ENCODE results near the gene PRSS57. TPM values are rescaled to one million over a fixed set of nuclear protein-coding genes. Genes with fewer than 3 reads are reported as not detected.

Gene PRSS57
- total RNA-seq, 8 experiments from 2014 or later = 0.11 to 0.90 (median 0.47) TPM; not detected in 4

DNA sequence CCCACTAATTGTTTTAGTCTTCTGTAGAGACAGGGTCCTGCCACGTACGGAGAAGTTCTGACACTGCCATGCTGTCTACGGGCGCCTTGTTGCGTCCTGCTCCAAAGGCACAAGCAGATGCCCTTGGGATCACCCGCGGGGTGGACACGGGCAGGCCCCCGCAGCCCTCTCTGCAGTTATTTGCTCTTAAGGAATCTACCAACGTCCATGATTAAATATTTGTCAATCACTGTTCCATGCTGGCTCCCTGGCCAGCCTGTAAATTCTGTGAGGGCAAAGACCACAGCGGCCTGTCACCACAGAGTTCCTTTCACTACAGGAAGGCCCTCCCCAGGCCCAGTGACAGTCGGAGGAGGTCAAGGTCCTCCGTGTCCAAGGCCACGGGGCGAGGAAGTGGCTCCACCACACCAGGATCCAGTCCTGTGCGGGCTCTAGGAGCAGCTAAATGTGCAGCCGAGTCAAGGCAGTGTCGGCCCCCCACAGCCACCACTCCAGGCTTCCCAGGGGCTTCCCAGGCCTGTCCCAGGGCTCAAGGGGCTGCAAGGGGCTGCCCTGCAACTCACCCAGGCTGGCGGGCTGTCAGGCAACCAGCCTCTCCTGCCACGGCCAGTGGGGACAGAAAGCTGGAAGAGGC, 34.3 kb downstream of the PRSS57 start:
- WGBS, 10 experiments = 80 to 86% (median 83%) methylated on average over 1 to 2 of the region's 20 CpGs; no CpG with 5 or more reads in 7 of the 10 experiments
- Histone ChIP-seq H3K27ac (no peak overlapping the region), H3K4me3 (peak overlapping the region; percentile 66 to 97 (median 90)), H3K4me1 (replicated peaks in 1 of 2) (peaks cover 27 to 35% of the 10 kb centered on the region in 2 donors)
- in situ Hi-C loops (cut with MboI; ENCODE audit: low pct_unique_long_range_greater_than_20kb in 2 of 9, low sequenced_read_pairs in 9 of 9, unreplicated experiment in 9 of 9) = loop anchor here in 5 of 9 experiments (10.0 to 25.0 kb wide), 4 partner anchors 64 to 251 kb away; partner anchors contain the start of genes KISS1R (in 1 of the 5), MISP (in 1 of the 5) and R3HDM4 (in 1 of the 5)
- no peak for ATAC-seq (replicated peaks in 6 of 8)

DNA sequence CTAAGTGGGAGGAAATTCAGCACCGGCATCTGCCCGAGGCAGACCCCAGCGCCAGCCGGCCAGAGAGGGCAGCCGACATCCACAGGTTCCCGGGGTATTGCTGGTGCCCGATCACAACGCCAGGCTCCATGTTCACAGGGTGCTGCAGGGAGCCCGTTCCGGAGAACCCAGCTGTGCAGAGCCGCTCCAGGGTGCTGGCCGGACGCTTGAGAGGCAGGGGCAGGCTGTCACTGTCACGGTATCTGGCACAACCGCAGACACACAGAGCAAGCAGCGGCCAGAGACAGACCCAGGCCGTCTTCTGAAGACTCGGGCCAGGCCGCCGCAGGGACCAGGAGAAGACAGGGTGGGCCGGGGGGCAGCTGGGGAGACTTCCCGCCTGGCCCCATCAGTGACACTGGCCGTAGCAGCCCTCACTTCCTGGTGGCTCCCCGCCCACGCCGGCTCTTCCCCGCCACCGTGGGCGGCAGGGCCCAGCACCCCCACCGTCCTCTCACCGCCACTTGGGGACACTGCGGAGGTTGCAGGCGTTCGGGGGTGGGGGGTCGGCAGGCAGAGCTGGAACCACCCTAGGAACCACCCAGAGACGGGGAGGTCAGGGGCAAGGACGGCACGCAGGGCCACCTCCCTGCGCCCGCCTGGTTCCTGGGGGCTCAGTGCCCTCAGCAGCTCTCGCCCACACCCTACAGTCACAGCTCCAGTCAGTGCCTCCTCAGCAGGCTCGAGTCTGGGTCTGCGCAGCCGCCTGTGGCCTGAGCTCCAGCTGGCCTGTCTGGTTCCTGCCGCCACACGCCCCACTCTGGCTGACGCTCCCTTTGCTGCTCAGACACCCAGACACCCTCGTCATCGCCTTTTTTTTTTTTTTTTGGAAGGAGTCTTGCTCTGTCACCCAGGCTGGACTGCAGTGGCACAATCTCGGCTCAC, 36.1 kb downstream of the PRSS57 start:
- no peak overlapping the region for H3K27ac ChIP-seq
- in situ Hi-C loops (cut with MboI; ENCODE audit: low pct_unique_long_range_greater_than_20kb in 2 of 9, low sequenced_read_pairs in 9 of 9, unreplicated experiment in 9 of 9) = loop anchor here in 2 of 9 experiments (25.0 kb wide), 2 partner anchors 103 to 253 kb away; partner anchors contain the start of genes KISS1R (in 1 of the 2), MISP (in 1 of the 2) and R3HDM4 (in 1 of the 2)
- no peak overlapping the region for H3K4me3 ChIP-seq
- ATAC-seq (replicated peaks in 6 of 8) = peak in 3 of 8 experiments; percentile 30 to 63 (median 52)
- WGBS, 10 experiments = 0 to 88% (median 53%) methylated on average over 1 to 8 of the region's 50 CpGs; no CpG with 5 or more reads in 2 of the 10 experiments
- H3K4me1 ChIP-seq (replicated peaks in 1 of 2) = peaks cover 27 to 29% of the 10 kb centered on the region in 2 donors

DNA sequence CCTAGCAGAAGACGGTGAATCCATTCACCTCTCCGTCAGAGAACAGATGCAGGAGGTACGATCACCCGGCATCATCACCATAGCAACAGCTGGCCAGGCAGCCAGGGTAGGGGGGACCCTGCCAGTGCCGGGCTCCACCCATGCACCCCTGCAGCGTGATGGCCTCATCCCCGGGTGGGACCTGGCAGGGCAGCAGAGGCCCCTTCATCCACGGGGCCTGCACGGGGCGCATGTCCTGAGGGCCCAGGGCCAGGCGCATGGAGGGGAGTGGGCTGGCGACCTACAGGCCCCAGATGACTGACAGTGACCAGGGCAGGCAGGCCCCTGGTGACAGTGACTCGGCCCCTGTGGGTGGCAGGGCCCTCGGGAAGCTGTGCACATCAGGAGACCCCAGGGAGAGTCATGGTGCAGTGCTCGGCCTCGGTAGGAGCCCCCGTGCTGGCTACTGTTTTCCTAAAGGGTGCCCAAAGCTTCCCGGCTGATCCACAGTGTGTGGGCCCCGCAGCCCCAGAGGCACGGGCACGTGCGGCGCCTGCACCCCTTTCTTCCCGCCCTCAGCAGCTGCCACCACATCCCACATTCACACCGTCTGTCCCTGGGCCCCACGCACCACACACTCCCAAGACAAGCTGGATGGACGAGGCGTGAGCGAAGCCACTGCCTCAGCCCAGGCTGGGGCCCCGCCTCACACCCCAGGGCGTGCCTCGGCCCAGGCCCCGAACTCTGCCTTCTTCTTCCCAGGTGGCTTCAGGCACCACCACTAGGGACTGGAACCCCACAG, 37.0 kb downstream of the PRSS57 start:
- Histone ChIP-seq H3K4me1 (replicated peaks in 1 of 2) (peaks cover 21% of the 10 kb centered on the region in 2 donors), H3K27ac (no peak overlapping the region), H3K4me3 (no peak overlapping the region)
- 60 to 85% methylated on average over 1 to 4 of the region's 33 CpGs; no CpG with 5 or more reads in 8 of the 10 experiments for WGBS, 10 experiments
- peak in 4 of 8 experiments; percentile 5 to 30 (median 16) for ATAC-seq (replicated peaks in 6 of 8)
- in situ Hi-C loops (cut with MboI; ENCODE audit: low pct_unique_long_range_greater_than_20kb in 2 of 9, low sequenced_read_pairs in 9 of 9, unreplicated experiment in 9 of 9) = loop anchor here in 2 of 9 experiments (25.0 kb wide), 2 partner anchors 104 to 254 kb away; partner anchors contain the start of genes KISS1R (in 1 of the 2), MISP (in 1 of the 2) and R3HDM4 (in 1 of the 2)

DNA sequence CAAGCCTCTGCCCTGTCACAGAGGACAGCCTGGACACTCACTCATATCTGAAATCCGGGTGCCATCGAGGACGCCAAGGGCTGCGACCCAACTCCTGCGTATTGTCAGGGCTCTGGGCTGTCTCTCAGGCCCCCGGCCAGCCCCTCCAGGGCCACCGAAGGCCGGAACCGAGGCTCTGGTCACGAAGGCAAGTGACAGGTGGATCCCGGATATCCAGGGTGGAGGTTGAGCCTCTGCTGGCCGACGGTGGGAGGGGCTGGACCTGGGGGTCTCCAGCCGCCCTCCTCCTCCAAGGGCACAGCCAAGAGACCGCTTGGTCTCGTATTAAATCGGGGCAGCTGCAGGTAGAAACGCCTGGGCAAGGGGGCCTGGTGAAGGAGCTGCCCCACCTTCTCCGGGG, 37.6 kb downstream of the PRSS57 start:
- H3K4me3 ChIP-seq = no peak overlapping the region
- no peak for ATAC-seq (replicated peaks in 6 of 8)
- no peak overlapping the region for H3K27ac ChIP-seq
- in situ Hi-C loops (cut with MboI; ENCODE audit: low pct_unique_long_range_greater_than_20kb in 2 of 9, low sequenced_read_pairs in 9 of 9, unreplicated experiment in 9 of 9) = loop anchor here in 2 of 9 experiments (25.0 kb wide), 2 partner anchors 105 to 255 kb away; partner anchors contain the start of genes KISS1R (in 1 of the 2), MISP (in 1 of the 2) and R3HDM4 (in 1 of the 2)
- H3K4me1 ChIP-seq (replicated peaks in 1 of 2) = peaks cover 21% of the 10 kb centered on the region in 2 donors
- WGBS, 10 experiments = 79 to 89% methylated on average over 3 to 7 of the region's 19 CpGs; no CpG with 5 or more reads in 8 of the 10 experiments

DNA sequence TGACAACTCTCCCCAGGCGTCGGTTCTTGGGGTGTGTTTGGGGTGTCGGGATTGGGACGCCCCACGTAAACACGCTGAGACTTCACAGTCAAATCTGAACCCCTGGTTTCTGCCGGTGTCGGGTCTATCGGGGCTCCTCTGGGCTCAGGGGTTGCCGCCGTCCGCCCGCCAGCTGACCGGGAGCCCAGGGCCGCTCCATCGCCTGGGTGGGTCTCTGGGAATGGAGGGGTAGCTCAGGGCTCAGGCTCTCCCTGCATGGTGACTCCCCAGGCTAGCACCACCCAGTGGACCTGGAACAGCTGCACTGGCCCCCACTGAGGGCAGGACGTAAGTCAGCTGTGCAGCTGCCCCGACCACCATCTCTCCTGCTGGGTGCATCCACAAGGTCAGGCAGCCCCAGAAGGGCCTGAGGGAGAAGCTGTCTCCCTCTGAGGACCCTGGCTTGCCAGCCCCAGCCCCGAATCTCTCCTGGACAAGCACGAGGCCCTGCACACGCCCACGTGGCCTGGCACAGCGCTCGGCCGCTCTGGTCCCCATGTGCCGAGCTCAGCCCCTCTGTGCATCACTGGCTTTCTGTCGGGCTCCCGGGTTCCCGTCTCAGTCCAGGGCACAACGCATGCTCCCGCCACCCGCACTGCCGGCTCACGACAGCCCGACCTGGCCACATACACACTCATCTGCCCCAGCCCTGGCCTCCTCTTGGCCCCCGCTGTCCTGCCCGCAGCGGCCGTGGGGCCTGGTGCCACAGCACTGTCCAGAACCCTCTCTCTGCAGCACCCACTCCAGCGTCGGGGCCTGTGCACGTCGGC, 38.3 kb downstream of the PRSS57 start:
- WGBS, 10 experiments = 92 to 100% (median 99%) methylated on average over 1 to 8 of the region's 43 CpGs; no CpG with 5 or more reads in 6 of the 10 experiments
- in situ Hi-C loops (cut with MboI; ENCODE audit: low pct_unique_long_range_greater_than_20kb in 2 of 9, low sequenced_read_pairs in 9 of 9, unreplicated experiment in 9 of 9) = loop anchor here in 2 of 9 experiments (25.0 kb wide), 2 partner anchors 105 to 255 kb away; partner anchors contain the start of genes KISS1R (in 1 of the 2), MISP (in 1 of the 2) and R3HDM4 (in 1 of the 2)
- no peak for ATAC-seq (replicated peaks in 6 of 8)

DNA sequence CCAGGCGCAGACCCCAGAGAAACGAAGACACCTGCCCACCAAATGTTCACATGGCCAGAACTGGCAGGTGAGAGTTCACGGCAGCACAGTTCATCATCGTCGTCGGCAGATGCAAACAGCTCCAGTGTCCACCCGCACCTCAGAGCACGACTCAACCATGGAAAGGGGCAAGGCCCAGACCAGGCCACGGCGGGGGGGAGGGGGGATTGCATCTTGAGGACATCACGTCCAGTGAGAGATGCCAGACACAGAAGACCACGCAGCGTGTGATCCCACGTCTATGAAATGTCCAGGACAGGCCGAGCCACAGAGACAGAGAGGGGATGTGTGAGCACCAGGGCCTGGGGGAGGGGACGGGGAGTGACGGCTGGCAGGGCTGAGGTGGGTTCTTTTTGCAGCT, 39.6 kb downstream of the PRSS57 start:
- Histone ChIP-seq H3K4me3 (no peak overlapping the region), H3K27ac (no peak overlapping the region), H3K4me1 (replicated peaks in 1 of 2) (peaks cover 8 to 10% of the 10 kb centered on the region in 2 donors)
- ATAC-seq (replicated peaks in 6 of 8) = no peak
- 60% methylated on average over 1 of the region's 17 CpGs; no CpG with 5 or more reads in 9 of the 10 experiments for WGBS, 10 experiments
- in situ Hi-C loops (cut with MboI; ENCODE audit: low pct_unique_long_range_greater_than_20kb in 2 of 9, low sequenced_read_pairs in 9 of 9, unreplicated experiment in 9 of 9) = loop anchor here in 2 of 9 experiments (25.0 kb wide), 2 partner anchors 107 to 257 kb away; partner anchors contain the start of genes KISS1R (in 1 of the 2), MISP (in 1 of the 2) and R3HDM4 (in 1 of the 2)

More for the DNA sequence above, 38.3 kb downstream of the PRSS57 start:
- H3K27ac ChIP-seq = no peak overlapping the region
- H3K4me3 ChIP-seq = no peak overlapping the region
- peaks cover 21% of the 10 kb centered on the region in 2 donors for H3K4me1 ChIP-seq (replicated peaks in 1 of 2)

DNA sequence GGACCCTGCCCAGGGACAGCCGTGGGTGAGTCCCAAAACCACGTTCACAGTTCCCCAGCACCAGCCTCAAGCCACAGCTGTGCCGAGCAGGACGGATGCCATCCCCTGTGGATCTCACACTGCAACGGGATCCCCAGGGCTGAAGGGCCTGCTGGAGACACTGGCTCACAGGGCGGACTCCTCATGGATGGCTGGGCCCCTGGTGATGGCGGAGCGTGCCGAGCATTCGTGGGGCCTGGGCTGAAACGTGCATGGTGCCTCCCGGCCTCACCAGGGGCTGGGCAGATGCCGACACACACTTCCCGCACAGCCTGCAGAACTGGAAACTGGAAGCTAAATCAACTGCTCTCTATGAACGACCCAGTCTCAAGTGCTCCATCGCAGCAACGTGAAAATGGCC, 41.8 kb downstream of the PRSS57 start:
- WGBS, 10 experiments = 87 to 97% methylated on average over 3 to 5 of the region's 17 CpGs; no CpG with 5 or more reads in 8 of the 10 experiments
- Histone ChIP-seq H3K4me1 (replicated peaks in 1 of 2) (peaks cover 7% of the 10 kb centered on the region in 2 donors), H3K27ac (no peak overlapping the region), H3K4me3 (no peak overlapping the region)
- no peak for ATAC-seq (replicated peaks in 6 of 8)
- in situ Hi-C loops (cut with MboI; ENCODE audit: low pct_unique_long_range_greater_than_20kb in 2 of 9, low sequenced_read_pairs in 9 of 9, unreplicated experiment in 9 of 9) = loop anchor here in 2 of 9 experiments (25.0 kb wide), 2 partner anchors 109 to 259 kb away; partner anchors contain the start of genes KISS1R (in 1 of the 2), MISP (in 1 of the 2) and R3HDM4 (in 1 of the 2)

DNA sequence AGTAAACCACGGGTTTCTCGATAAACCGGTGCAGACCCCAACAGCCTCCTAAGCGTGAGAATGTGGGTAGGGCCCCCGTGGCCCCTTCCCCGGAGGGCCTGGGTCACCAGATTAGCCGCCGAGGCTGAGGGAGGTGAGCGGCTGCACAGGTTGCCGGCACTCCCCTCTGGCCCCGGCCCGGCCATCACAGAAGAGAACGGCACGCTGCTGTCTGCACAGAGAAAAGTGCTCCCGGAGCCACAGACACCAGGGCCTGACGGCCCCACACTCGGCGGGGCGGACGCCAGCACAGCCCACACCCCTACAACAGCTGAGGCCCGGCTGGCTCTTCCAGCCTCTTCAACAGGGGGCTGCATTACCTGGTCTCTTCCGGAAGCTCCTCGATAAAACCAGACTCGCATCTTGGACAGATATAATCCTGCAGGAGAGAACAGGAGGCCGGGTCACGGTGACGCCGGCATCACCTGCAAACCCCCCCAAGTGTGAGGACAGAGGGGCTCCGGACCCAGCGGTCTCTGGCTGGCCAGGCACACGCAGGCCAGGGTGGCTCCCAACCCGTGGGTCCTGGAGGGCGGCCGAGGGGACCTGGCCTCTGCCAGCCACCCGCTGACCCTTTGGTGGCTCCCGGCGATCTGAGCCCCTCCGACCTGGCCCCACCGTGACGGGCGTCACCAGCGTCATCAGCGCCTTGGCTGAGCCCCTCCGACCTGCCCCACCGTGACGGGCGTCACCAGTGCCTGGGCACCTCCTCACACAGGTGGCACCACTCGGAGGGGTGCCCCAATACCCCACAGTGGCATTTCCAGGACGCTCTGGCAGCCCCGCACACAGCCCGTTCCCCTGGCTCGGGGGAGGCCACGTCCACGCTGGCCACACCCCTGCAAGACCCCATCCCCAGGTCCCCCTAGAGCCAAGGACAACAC, 42.5 kb downstream of the PRSS57 start:
- Histone ChIP-seq H3K27ac (no peak overlapping the region), H3K4me1 (replicated peaks in 1 of 2) (peaks cover under 1 to 2% of the 10 kb centered on the region in 2 donors), H3K4me3 (no peak overlapping the region)
- ATAC-seq (replicated peaks in 6 of 8) = no peak
- 80 to 100% (median 98%) methylated on average over 1 to 6 of the region's 54 CpGs; no CpG with 5 or more reads in 4 of the 10 experiments for WGBS, 10 experiments
- in situ Hi-C loops (cut with MboI; ENCODE audit: low pct_unique_long_range_greater_than_20kb in 2 of 9, low sequenced_read_pairs in 9 of 9, unreplicated experiment in 9 of 9) = loop anchor here in 2 of 9 experiments (25.0 kb wide), 2 partner anchors 110 to 260 kb away; partner anchors contain the start of genes KISS1R (in 1 of the 2), MISP (in 1 of the 2) and R3HDM4 (in 1 of the 2)

DNA sequence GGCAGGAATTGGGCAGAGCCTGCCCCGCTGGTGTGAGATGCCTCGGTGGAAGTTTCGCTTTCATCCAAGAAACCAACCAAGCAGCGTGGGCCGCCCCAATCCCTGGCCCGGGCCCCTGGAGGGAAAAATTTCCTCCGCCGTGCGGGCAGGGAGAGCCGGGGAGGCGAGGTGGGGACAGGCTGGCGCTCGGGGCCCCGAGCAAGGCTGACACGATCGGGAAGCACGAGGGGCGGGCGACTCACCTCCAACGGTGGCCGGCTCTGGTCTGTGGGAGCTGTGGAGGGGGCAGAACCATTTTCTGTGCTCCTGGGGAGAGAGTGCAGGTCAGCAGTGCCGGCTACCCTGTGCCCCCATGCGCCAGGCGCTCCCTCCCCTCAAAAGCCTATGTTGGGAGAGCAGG, 43.3 kb downstream of the PRSS57 start:
- H3K4me1 ChIP-seq (replicated peaks in 1 of 2) = no peaks in the 10 kb centered on the region
- ATAC-seq (replicated peaks in 6 of 8) = no peak
- in situ Hi-C loops (cut with MboI; ENCODE audit: low pct_unique_long_range_greater_than_20kb in 2 of 9, low sequenced_read_pairs in 9 of 9, unreplicated experiment in 9 of 9) = loop anchor here in 2 of 9 experiments (25.0 kb wide), 2 partner anchors 110 to 260 kb away; partner anchors contain the start of genes KISS1R (in 1 of the 2), MISP (in 1 of the 2) and R3HDM4 (in 1 of the 2)
- no peak overlapping the region for H3K27ac ChIP-seq
- WGBS, 10 experiments = no CpG with 5 or more reads among the region's 24 CpGs
- H3K4me3 ChIP-seq = no peak overlapping the region

Measured in motor neuron (in vitro differentiated cells).